Brain microvascular endothelial cell (primary cell): ENCODE data around the gene PWWP2B.
A peak's percentile ranks its signal among the peaks of the same experiment; 100 is the strongest.

Experiments
- DNase-seq: peaks from one replicate; pipeline ENCODE4 v3.0.0-alpha.2; 2020
- H3K27ac ChIP-seq: fragments of 250-450 bp; sonication (Bioruptor Pico); 2 replicates; pipeline ENCODE4 v1.5.1; 2020; ENCODE audit warnings: mild to moderate bottlenecking, moderate library complexity
- H3K27me3 ChIP-seq: fragments of 250-450 bp; sonication (Bioruptor Pico); replicated peaks from 2 replicates; pipeline ENCODE4 v1.5.1; 2020; ENCODE audit warnings: mild to moderate bottlenecking
- H3K36me3 ChIP-seq: fragments of 250-450 bp; sonication (Bioruptor Pico); replicated peaks from 2 replicates; pipeline ENCODE4 v1.5.1; 2020; ENCODE audit warnings: mild to moderate bottlenecking
- H3K4me3 ChIP-seq: 2 replicates; pipeline ENCODE4 v1.5.1; 2011; ENCODE audit warnings: low read depth, mild to moderate bottlenecking, control low read depth, low read length, moderate library complexity
- in situ Hi-C: cut with HindIII; loops from 2 replicates; pipeline ENCODE4 v1.10.0; 2017; ENCODE audit warnings: low sequenced_read_pairs, low pct_ligation_motif_present
- TF ChIP-seq, protein P1 (sequence below): IDR thresholded peaks from 2 replicates; pipeline ENCODE4 v1.5.1; 2011; ENCODE audit warnings: low read depth, mild to moderate bottlenecking, moderate library complexity, low read length, control low read depth, inconsistent platforms; ENCODE audit errors: missing control alignments

Gene PWWP2B

DNA sequence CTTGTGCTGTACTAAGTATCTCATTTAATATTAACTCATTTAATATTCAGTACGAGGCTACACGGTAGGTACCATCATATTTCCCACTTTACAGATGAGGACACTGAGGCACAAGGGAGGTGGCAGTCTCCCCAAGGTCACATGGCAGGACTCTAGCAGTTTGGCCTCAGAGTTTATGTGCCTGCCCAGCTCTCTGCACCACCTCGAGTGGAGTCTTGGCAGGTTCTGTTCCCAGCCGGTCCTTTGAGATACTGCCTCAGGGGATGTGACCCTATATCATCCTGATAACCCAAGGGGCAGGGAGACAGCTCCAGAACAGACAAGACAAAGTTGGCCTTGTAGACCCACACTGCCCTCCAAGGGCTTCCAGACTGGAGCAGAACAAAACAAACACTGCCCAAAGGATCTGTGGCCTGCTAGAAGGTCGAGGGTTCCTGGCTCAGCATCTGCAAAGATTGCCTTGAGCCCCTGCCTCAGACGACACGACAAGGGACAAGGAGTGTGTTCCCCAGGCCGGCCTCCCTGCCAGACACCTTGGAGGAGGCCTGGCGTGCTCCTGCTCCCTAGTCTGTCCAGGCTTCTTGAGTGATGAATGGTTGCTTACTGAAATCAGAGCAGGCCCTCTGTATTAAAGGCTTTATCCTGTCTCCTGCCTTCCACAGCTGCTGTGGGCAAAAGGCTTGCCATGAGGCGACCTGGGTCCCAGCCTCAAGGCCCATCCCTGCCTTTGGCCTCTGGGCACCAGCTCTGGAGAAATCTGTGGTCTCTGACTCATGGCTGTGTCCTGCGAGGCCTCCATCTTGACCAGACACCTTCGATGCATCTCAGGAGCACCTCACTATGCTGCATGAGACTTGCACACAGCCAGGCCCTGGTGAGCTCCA, 3.9 kb upstream of the PWWP2B start:
- Histone ChIP-seq H3K27ac (no peak overlapping the region), H3K36me3 (no peaks in the 10 kb centered on the region), H3K4me3 (no peak overlapping the region), H3K27me3 (no peaks in the 10 kb centered on the region)
- in situ Hi-C loops: no loop called here
- TF ChIP-seq, protein P1, sequence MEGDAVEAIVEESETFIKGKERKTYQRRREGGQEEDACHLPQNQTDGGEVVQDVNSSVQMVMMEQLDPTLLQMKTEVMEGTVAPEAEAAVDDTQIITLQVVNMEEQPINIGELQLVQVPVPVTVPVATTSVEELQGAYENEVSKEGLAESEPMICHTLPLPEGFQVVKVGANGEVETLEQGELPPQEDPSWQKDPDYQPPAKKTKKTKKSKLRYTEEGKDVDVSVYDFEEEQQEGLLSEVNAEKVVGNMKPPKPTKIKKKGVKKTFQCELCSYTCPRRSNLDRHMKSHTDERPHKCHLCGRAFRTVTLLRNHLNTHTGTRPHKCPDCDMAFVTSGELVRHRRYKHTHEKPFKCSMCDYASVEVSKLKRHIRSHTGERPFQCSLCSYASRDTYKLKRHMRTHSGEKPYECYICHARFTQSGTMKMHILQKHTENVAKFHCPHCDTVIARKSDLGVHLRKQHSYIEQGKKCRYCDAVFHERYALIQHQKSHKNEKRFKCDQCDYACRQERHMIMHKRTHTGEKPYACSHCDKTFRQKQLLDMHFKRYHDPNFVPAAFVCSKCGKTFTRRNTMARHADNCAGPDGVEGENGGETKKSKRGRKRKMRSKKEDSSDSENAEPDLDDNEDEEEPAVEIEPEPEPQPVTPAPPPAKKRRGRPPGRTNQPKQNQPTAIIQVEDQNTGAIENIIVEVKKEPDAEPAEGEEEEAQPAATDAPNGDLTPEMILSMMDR: no peak
- DNase-seq: no peak

DNA sequence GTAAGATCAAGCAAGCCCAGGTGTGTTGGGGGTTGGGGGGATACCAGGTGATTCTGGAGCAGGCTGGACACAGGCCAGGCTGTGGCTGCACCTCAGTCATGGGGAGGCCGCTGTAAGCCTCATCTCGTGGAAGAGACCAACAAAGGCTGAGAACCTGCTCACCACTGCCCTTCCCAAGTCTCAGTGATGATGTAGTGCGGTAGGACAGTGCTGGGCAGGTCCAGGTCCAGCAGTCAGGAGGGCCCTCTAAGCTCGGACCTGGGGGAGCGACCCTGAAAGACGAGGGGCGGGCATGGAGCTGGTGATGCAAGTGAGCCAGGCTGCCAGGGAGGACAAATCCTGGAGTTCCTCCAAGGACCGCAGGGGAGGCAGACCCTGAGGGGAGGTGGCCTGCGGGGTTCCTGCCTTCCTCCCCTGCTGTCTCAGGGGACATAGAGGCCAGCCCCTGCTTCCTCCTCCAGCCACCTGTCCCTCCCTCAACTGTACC, 3.3 kb upstream of the PWWP2B start:
- H3K27me3 ChIP-seq: no peaks in the 10 kb centered on the region
- H3K36me3 ChIP-seq: no peaks in the 10 kb centered on the region
- in situ Hi-C loops: no loop called here
- H3K4me3 ChIP-seq: no peak overlapping the region
- TF ChIP-seq, protein P1: no peak
- no peak overlapping the region for H3K27ac ChIP-seq
- no peak for DNase-seq

DNA sequence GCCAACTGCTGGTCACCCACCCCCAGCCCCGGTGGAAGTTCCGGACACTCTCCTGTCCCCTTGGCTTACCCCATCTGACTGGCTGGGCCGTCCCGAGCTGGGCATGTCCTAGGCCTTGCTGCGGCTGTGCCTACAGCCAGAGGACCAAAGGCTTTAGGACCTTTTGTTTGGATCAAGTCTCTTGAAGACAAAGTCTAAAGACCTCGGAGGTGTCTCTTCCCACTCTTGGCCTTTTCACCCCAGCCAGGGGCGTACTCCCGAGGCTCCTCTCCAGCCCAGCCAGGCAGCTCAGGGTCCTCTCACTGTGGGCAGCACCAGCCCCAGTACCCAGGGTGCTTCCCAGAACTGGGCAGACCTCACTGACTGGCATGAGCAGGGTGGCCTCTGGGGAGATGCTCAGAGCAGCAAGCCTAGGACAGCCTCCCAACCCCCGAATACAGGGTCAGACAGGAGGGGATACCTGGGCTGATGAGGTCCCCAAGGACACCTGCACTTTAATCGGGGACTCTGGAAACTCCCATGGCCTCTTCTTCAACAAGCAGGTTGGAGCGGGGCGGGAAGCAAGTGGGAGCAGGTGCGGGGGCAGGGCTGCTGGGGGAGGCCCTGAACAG, 2.7 kb upstream of the PWWP2B start:
- Histone ChIP-seq H3K27ac (no peak overlapping the region), H3K27me3 (no peaks in the 10 kb centered on the region), H3K36me3 (no peaks in the 10 kb centered on the region), H3K4me3 (no peak overlapping the region)
- no peak for DNase-seq
- in situ Hi-C loops: no loop called here
- TF ChIP-seq, protein P1: no peak

DNA sequence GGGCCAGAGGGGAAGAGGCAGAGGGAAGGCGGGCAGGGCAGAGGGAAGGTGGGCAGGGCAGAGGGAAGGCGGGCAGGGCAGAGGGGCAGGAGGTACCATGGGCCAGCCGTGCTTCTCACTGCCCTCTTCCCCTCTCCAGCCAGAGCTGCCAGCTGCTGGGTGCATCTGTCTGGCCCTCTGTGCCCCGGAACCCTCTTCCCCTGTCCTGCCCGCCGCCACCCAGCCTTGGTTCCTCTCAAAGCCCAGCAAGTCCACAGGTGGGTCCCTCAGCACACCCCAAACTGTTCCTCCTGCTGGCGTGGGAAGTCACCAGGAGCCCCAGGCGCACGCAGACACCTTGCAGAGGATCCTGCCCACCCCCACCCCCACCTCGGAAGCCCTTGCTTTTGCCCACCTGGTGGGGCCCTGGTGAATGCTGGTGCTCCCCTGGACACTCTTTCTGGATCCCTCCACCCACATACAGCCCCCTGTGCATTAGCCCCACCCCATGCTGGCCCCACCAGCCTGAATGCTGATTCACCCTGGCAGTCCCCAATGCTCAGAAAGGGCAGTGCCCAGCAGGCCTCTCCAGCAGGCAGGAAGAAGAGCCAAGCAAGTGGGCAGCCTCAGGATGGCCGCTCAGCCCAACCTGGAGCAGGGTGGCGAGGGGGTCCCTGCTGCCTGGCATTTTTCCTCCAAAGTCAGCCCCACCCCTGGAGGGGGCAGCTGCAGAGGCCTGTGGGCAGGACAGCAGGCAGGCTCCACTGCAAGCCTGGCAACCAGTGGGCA, 1.9 kb upstream of the PWWP2B start:
- Histone ChIP-seq H3K27me3 (no peaks in the 10 kb centered on the region), H3K36me3 (no peaks in the 10 kb centered on the region), H3K4me3 (no peak overlapping the region), H3K27ac (no peak overlapping the region)
- in situ Hi-C loops: no loop called here
- DNase-seq: no peak
- TF ChIP-seq, protein P1: no peak

DNA sequence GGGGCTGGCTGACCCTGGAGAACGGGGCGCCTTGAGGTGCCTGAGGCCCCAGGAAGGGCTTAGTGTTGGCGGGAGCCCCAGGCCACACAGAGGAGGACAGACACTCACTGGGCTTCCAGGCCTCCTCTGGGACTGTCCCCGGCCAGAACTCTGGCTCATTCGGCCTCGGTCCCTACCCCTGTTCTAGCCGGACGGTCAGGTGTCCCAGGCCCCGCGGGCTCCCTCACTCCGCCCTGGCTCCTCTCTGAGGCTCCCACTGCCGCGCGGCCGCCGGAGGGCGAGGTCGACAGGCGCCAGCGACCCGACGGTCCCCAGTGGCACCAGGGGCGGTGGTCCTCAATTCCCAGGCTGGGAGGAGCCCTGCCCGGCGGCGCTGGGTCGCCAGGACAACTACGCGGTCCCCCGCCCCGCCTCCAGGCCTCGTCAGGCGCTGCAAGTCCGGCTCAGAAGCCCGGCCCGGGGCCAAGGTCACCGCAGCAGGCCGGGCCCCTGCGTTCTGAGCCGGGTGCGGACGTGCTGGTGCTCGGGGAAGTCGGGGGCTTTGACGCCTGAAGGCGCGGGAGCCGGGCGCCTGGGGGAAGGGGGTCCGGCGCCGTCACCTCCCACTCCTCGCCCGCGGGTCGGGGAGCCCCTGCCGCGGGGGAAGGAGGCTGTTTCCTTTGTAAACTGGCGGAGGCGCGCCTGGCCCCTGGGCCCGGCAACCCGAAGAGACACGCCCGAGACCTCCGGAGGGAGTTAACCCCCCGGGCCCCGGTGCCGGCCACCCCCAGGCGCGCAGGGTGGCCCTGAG, 1.1 kb upstream of the PWWP2B start:
- in situ Hi-C loops: no loop called here
- TF ChIP-seq, protein P1: no peak
- Histone ChIP-seq H3K27ac (no peak overlapping the region), H3K36me3 (no peaks in the 10 kb centered on the region), H3K27me3 (no peaks in the 10 kb centered on the region), H3K4me3 (peak overlapping the region; percentile 41)
- DNase-seq: no peak
